Mucosa of rectum (tissue), 2 donors: Measurements from ENCODE around the gene ITPR1.
A peak's percentile ranks its signal among the peaks of the same experiment; 100 is the strongest.

Experiments
- H3K27ac ChIP-seq, 2 donors: one replicate each; pipeline ENCODE4 v1.7.0; 2013; ENCODE audit warnings: inconsistent platforms in 2 of 2, low read depth in 2 of 2, low read length in 2 of 2
- H3K27me3 ChIP-seq, 2 donors: one replicate each; pipeline ENCODE4 v1.7.0; 2013; ENCODE audit warnings: low read length in 2 of 2; ENCODE audit not compliant: control insufficient read depth in 2 of 2, insufficient read depth in 2 of 2
- H3K36me3 ChIP-seq, 2 donors: one replicate each; pipeline ENCODE4 v1.7.0; 2013; ENCODE audit warnings: low read length in 2 of 2; ENCODE audit not compliant: control insufficient read depth in 2 of 2, insufficient read depth in 2 of 2
- H3K4me1 ChIP-seq, 2 donors: one replicate each; pipeline ENCODE4 v1.7.0; 2013; ENCODE audit warnings: low read length in 2 of 2, mild to moderate bottlenecking in 1 of 2; ENCODE audit not compliant: control insufficient read depth in 2 of 2, insufficient read depth in 2 of 2
- H3K4me3 ChIP-seq, 2 donors: one replicate each; pipeline ENCODE4 v1.7.0; 2013; ENCODE audit warnings: low read length in 2 of 2
- H3K9ac ChIP-seq, 2 donors: one replicate each; pipeline ENCODE4 v1.7.0; 2013; ENCODE audit warnings: low read length in 2 of 2, low read depth in 1 of 2, mild to moderate bottlenecking in 1 of 2
- H3K9me3 ChIP-seq, 2 donors: one replicate each; pipeline ENCODE4 v1.7.0; 2013; ENCODE audit warnings: low read length in 2 of 2; ENCODE audit not compliant: control insufficient read depth in 2 of 2
- donor health status: healthy.
- donor health status: Normal muscosa, but diverticular disease.

Gene ITPR1

DNA sequence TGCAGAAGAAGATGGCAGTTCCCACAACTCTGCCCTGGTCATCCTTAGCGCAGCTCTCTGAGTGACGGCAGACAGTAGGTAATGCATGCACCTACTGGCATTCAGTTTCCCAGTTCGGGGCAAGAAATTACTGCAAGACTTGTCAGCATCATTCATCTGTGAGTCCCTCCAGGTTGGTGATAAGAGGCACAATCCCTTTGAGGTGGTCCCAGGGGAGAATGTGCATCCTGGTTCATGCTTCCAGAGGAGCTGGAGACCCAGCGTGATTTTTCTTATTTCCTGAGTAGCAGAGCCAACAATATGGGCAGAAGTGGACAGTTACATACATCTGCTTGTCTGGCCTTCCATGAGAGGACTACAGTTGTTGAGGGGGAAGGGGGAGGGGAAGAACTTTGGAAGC, 250.2 kb downstream of the ITPR1 start:
- Histone ChIP-seq H3K9me3 (no peaks in the 10 kb centered on the region), H3K27me3 (no peaks in the 10 kb centered on the region), H3K4me3 (no peak overlapping the region), H3K36me3 (peaks cover 0 to 2% of the 10 kb centered on the region in 2 donors), H3K4me1 (peaks cover 14 to 22% of the 10 kb centered on the region in 2 donors), H3K9ac (no peak overlapping the region), H3K27ac (no peak overlapping the region)

DNA sequence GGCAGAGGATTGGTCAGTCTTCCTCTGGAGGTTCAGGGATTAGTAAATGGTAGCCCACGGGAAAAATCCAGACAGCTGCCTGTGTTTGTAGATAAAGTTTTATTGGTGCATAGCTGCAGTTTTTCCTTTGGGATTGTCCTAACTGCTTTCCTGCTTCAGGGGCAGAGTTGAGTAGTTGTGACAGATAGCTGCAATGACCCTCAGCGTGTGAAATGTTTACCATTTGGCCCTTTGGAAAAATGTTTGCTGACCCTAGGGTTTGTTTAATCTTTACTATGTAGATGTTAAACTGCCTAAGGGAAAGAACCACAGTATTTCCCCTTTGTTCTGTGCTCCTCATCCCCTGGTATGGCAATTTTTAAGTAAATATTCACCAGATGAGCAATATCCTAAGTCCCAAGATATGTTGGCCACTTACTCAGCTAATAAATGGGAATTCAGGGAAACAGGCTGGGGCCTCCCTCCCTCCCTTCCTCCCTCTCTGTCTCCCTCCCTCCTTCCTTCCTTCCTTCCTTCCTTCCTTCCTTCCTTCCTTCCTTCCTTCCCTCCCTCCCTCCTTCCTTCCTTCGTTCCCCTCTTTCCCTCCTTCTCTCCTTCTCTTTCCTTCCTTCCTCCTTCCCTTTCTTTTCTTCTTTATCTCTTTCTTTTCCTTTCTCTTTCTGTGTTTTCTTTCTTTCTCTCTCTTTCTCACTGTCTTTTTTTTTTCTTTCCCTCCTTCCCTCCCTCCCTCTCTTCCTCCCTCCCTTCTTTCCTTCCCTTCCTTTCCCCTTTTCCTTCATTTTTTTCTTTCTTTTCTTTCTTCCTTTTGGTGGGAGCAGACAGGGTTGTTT, 251.5 kb downstream of the ITPR1 start:
- H3K4me1 ChIP-seq = peaks cover 14 to 22% of the 10 kb centered on the region in 2 donors
- H3K27me3 ChIP-seq = no peaks in the 10 kb centered on the region
- H3K9me3 ChIP-seq = no peaks in the 10 kb centered on the region
- H3K4me3 ChIP-seq = no peak overlapping the region
- H3K9ac ChIP-seq = no peak overlapping the region
- peaks cover 0 to 2% of the 10 kb centered on the region in 2 donors for H3K36me3 ChIP-seq
- H3K27ac ChIP-seq = no peak overlapping the region

DNA sequence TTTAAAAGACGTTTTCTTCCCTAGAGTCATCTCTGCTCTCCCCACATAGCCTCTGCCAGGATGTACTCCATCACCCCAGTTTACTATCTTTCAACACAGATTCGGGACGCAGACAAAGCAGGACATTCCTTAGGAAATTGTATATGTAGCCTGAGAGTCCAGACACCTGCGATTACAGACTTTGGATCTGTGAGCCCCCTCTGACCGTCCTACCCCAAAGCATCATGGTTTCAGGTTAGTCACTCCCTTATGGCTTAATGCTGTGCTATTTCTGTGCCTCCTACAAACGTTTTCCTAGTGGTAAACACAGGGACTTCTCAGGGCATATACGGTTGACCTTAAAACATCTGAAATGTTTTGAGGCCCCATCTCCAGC, 252.1 kb downstream of the ITPR1 start:
- H3K9ac ChIP-seq = no peak overlapping the region
- H3K4me1 ChIP-seq = peaks cover 14 to 26% of the 10 kb centered on the region in 2 donors
- H3K27me3 ChIP-seq = no peaks in the 10 kb centered on the region
- no peak overlapping the region for H3K27ac ChIP-seq
- H3K4me3 ChIP-seq = no peak overlapping the region
- H3K9me3 ChIP-seq = no peaks in the 10 kb centered on the region
- peaks cover 0 to 2% of the 10 kb centered on the region in 2 donors for H3K36me3 ChIP-seq

DNA sequence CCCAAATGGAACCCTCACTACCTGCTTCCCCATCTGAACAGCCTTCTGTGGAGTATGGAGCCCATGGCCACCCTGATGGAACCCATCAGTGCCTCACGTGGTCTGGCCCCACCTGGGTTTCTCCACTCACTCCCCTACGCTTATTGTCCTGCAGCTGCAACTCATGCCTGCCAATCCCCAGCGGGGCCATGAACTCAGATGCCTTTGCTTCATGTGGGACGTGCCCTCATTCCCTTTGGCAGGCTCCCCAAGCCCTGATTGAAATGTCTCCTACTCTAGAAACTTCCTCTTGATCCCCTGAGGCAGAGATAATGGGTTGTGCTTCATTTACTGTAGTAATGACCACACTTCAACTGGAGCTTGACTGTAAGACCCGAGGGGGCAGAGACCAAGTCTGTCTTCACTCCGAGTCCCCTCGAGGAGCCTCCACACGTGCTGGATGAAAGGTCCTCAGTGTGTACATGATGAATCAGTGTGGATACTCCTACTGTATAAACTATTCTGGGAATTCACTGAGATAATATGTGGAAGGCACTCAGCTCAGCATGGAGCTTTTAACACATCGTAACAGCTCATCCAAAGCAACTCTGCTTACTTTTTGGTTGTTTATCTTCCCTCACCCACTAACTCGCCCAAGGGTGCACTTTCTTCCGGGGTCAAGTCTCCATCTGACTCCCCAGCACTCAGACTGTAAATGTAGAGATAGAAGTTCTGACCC, 253.3 kb downstream of the ITPR1 start:
- peaks cover 0 to 2% of the 10 kb centered on the region in 2 donors for H3K36me3 ChIP-seq
- no peak overlapping the region for H3K27ac ChIP-seq
- no peaks in the 10 kb centered on the region for H3K27me3 ChIP-seq
- H3K4me1 ChIP-seq = peaks cover 17 to 29% of the 10 kb centered on the region in 2 donors
- H3K4me3 ChIP-seq = no peak overlapping the region
- no peak overlapping the region for H3K9ac ChIP-seq
- no peaks in the 10 kb centered on the region for H3K9me3 ChIP-seq

DNA sequence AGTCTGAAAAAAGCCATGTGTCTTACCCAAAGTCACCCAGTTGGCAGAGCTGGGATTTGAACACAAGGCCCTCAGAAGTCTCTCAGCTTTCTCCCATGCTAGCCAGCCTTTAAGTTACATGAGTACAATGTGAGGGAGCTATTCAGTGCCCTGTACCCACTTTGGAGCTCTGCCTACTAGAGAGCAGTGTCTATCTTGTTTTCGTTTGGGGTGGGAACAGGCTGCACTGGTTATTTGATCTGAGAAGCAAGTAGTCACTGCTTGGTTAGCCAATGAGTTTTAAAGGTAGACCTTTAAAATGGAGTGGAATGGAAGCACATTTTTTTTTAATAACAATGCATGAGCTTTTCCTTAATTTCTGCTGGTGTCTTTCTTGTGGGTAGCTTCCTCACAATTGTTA, 255.0 kb downstream of the ITPR1 start:
- peaks cover 13 to 28% of the 10 kb centered on the region in 2 donors for H3K4me1 ChIP-seq
- H3K36me3 ChIP-seq = peaks cover 0 to 2% of the 10 kb centered on the region in 2 donors
- H3K9me3 ChIP-seq = no peaks in the 10 kb centered on the region
- H3K9ac ChIP-seq = no peak overlapping the region
- H3K4me3 ChIP-seq = no peak overlapping the region
- H3K27ac ChIP-seq = no peak overlapping the region
- no peaks in the 10 kb centered on the region for H3K27me3 ChIP-seq

DNA sequence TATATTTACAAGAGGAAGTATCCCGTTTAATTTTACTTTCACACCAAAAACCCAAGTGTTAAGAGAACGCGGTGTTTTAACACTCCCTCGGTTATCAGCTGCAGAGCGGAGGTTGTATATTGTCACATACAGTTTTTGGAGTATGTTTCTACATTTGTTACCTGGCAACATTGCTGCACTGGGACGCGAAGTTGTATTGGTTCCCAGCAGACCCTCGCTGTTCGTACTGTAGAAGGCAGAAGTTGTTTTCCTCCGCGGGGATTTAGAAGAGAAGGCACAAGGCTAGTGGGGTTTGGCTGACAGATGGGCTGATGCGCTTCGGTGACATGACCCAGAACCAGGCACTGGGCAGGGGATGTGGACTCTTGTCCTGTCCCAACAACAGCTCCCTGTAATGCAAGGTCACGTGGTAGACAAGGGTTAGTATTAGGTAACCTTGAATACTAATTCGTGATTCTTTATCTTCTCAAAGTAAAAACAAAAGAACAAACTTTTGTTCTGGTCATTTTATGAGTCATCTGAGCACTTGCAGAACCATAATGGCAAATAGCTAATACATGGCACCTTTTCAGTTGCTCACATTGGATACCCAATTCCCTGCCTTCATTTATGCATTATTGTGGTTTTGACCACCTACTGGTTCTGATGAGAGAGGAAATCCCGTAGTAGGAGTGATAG, 255.7 kb downstream of the ITPR1 start:
- H3K27me3 ChIP-seq = no peaks in the 10 kb centered on the region
- no peak overlapping the region for H3K27ac ChIP-seq
- H3K36me3 ChIP-seq = peaks cover 0 to 2% of the 10 kb centered on the region in 2 donors
- no peak overlapping the region for H3K9ac ChIP-seq
- no peaks in the 10 kb centered on the region for H3K9me3 ChIP-seq
- H3K4me3 ChIP-seq = no peak overlapping the region
- H3K4me1 ChIP-seq = peaks cover 13 to 28% of the 10 kb centered on the region in 2 donors

DNA sequence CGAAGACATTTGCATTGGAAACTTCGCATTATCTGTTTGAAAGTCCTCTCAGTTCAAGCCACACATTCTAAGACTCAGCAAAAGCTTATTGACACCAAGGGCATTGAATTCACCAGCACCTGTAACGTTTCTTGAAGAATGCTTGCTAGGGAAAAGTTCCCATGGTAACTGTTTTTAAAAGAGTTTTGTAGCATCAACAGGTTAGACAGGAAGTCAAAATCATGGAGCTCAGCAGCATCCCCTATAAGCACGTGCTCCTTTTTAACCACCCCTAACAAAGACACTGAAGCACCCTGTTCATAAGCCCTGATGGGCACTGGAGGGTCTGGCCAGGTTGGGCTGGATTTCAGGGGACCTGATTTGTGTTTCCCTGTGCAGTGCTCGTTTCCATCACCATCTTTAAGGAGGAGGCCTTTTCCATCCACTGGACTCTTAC, 256.4 kb downstream of the ITPR1 start:
- Histone ChIP-seq H3K4me1 (peaks cover 13 to 26% of the 10 kb centered on the region in 2 donors), H3K4me3 (no peak overlapping the region), H3K36me3 (peaks cover 0 to 2% of the 10 kb centered on the region in 2 donors), H3K27ac (no peak overlapping the region), H3K9ac (no peak overlapping the region), H3K9me3 (no peaks in the 10 kb centered on the region), H3K27me3 (no peaks in the 10 kb centered on the region)

DNA sequence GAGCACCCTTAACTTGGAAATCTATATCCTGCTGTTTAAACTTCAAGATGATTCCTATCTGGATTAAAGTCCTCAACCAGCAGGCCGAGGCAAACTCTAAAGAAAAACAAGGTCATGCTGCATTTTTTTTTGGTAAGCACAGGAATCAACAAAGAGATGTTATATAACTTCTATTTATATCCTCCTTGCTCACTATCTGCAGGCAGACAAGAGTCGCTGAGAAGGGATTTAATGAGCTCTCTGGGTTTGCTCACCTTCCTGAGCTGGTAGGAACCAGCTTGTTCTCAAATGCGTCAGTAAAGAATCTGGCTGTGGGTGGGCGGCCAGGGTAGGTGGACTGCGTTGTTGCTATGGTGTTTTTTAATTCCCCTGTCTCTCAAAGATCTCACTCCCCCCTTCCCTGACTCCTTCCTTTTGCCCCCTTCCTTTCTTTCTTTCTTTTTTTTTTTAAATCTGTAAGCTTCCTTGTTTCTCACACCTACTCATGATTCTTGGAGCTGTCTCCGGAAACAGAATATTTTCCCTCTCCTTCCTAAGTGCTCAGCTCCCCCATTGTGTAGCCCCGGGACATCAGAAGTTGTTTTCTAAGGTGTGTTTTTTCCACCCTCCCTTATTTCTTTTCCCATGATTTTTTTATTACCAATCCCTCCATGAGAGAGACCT, 257.3 kb downstream of the ITPR1 start:
- peak overlapping the region; percentile 17 to 36 for H3K9ac ChIP-seq
- H3K36me3 ChIP-seq = peaks cover 0 to 2% of the 10 kb centered on the region in 2 donors
- H3K4me3 ChIP-seq = peak overlapping the region in 1 of 2 donors; percentile 1
- H3K27me3 ChIP-seq = no peaks in the 10 kb centered on the region
- no peaks in the 10 kb centered on the region for H3K9me3 ChIP-seq
- H3K27ac ChIP-seq = peak overlapping the region; percentile 38 to 60
- peaks cover 13 to 24% of the 10 kb centered on the region in 2 donors for H3K4me1 ChIP-seq

DNA sequence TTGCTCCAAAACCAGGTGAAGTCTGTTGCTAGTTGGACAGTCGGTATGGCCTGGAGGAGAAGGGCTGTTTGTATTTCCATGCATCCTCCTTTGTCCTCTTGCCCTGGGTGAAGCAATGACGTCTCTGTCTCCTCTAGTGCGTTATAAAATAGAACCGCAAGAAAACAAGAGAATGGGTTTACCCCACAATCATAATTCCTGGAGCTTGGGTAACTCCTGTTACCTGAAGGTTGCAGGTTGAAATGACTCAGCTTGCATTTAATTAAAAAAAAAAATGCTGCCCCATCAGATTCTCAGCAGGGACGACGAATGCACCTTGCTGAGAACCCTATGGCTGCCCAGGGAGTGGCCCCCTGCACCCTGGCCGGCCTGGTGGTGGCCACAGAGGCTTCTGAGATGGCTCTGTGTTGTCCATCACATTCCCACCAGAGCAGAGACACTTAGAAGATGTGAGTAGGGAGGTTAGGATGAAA, 257.9 kb downstream of the ITPR1 start:
- peaks cover 13 to 24% of the 10 kb centered on the region in 2 donors for H3K4me1 ChIP-seq
- H3K4me3 ChIP-seq = peak overlapping the region in 1 of 2 donors; percentile 1
- H3K9ac ChIP-seq = peak overlapping the region; percentile 3 to 36
- H3K27ac ChIP-seq = peak overlapping the region; percentile 38 to 75
- H3K9me3 ChIP-seq = no peaks in the 10 kb centered on the region
- no peaks in the 10 kb centered on the region for H3K27me3 ChIP-seq
- H3K36me3 ChIP-seq = peaks cover 0 to 2% of the 10 kb centered on the region in 2 donors
